CD14-positive monocyte (primary cell): Measurements from ENCODE around the gene C19orf25. TPM values are rescaled to one million over a fixed set of nuclear protein-coding genes. Genes with fewer than 3 reads are reported as not detected.

ENCODE experiments used
- DNase-seq, 3 donors: peaks; one replicate each; pipeline ENCODE4 v3.0.0-alpha.2; 2011 to 2022
- H2AFZ ChIP-seq: 2 replicates; pipeline ENCODE4 v1.6.0; 2012; ENCODE audit warnings: mild to moderate bottlenecking, low read depth, low read length, inconsistent platforms; ENCODE audit not compliant: insufficient read depth, poor library complexity, severe bottlenecking
- H3K27ac ChIP-seq, 2 donors: 1 replicate in 1 of 2; 2 replicates in 1 of 2; pipeline ENCODE4 v1.5.1; 2012 to 2013; ENCODE audit warnings: low read length in 2 of 2, control low read depth in 1 of 2, inconsistent platforms in 1 of 2, low read depth in 1 of 2, mild to moderate bottlenecking in 1 of 2
- H3K27me3 ChIP-seq, 2 donors: one replicate each; pipeline versions ENCODE4 v1.6.0 to v1.6.1; 2011 to 2013; ENCODE audit warnings: low read length in 2 of 2; ENCODE audit not compliant: control insufficient read depth in 2 of 2, insufficient read depth in 2 of 2
- H3K36me3 ChIP-seq, 2 donors: replicated peaks in 1 of 2; 1 replicate in 1 of 2; 2 replicates in 1 of 2; pipeline versions ENCODE4 v1.5.1 to v1.6.1; 2012 to 2013; ENCODE audit warnings: low read length in 2 of 2, control low read depth in 1 of 2, inconsistent platforms in 1 of 2, mild to moderate bottlenecking in 1 of 2; ENCODE audit not compliant: insufficient read depth in 2 of 2, control insufficient read depth in 1 of 2
- H3K4me1 ChIP-seq, 2 donors: 1 replicate in 1 of 2; 2 replicates in 1 of 2; pipeline versions ENCODE4 v1.5.1 to v1.6.1; 2012 to 2013; ENCODE audit warnings: low read length in 2 of 2, control low read depth in 1 of 2, inconsistent platforms in 1 of 2, mild to moderate bottlenecking in 1 of 2, moderate library complexity in 1 of 2; ENCODE audit not compliant: insufficient read depth in 2 of 2, control insufficient read depth in 1 of 2
- H3K4me2 ChIP-seq: replicated peaks from 2 replicates; pipeline ENCODE3; 2012; ENCODE audit warnings: low read length, moderate library complexity, mild to moderate bottlenecking; ENCODE audit not compliant: poor library complexity, severe bottlenecking; ENCODE audit errors: extremely low read depth
- H3K4me3 ChIP-seq, 3 experiments: fragments of 200-600 bp in 1 of 3; sonication (generic) in 1 of 3; replicated peaks in 1 of 3; 1 replicate in 2 of 3; 2 replicates in 1 of 3; pipeline ENCODE4 v1.5.1; 2011 to 2013; ENCODE audit warnings: low read length in 3 of 3, mild to moderate bottlenecking in 3 of 3, control low read depth in 2 of 3, low read depth in 2 of 3, inconsistent platforms in 1 of 3, moderate library complexity in 1 of 3
- H3K79me2 ChIP-seq: 2 replicates; pipeline ENCODE4 v1.6.0; 2012; ENCODE audit warnings: mild to moderate bottlenecking, control low read depth, inconsistent platforms, low read length, moderate library complexity; ENCODE audit not compliant: insufficient read depth
- H3K9ac ChIP-seq: 2 replicates; pipeline ENCODE4 v1.6.0; 2017; ENCODE audit warnings: low read length, mild to moderate bottlenecking; ENCODE audit not compliant: insufficient read depth, poor library complexity, severe bottlenecking
- H3K9me3 ChIP-seq, 2 donors: replicated peaks in 1 of 2; 1 replicate in 1 of 2; 2 replicates in 1 of 2; pipeline versions ENCODE4 v1.5.1 to v1.6.1; 2012 to 2013; ENCODE audit warnings: low read length in 2 of 2, control low read depth in 1 of 2; ENCODE audit not compliant: control insufficient read depth in 1 of 2, insufficient read depth in 1 of 2
- H4K20me1 ChIP-seq: 2 replicates; pipeline ENCODE4 v1.6.0; 2012; ENCODE audit warnings: mild to moderate bottlenecking, low read length, control low read depth, moderate library complexity; ENCODE audit not compliant: insufficient read depth
- H3K27ac Mint-ChIP-seq, 7 donors: one replicate each; pipeline ENCODE4 v1.8.0; 2020; ENCODE audit warnings: mild to moderate bottlenecking in 7 of 7, mixed read lengths in 7 of 7, moderate library complexity in 6 of 7, inconsistent platforms in 2 of 7
- H3K27me3 Mint-ChIP-seq, 3 donors: one replicate each; pipeline ENCODE4 v1.8.0; 2021 to 2022; ENCODE audit warnings: low read depth in 3 of 3, mild to moderate bottlenecking in 3 of 3, mixed read lengths in 3 of 3, moderate library complexity in 3 of 3, inconsistent platforms in 1 of 3
- H3K36me3 Mint-ChIP-seq, 2 donors: one replicate each; pipeline ENCODE4 v1.8.0; 2020; ENCODE audit warnings: mixed read lengths in 2 of 2, inconsistent platforms in 1 of 2, mild to moderate bottlenecking in 1 of 2
- H3K4me1 Mint-ChIP-seq: one replicate; pipeline ENCODE4 v1.8.0; 2020; ENCODE audit warnings: mild to moderate bottlenecking, mixed read lengths
- H3K4me3 Mint-ChIP-seq, 2 donors: one replicate each; pipeline ENCODE4 v1.8.0; 2020; ENCODE audit warnings: mild to moderate bottlenecking in 2 of 2, mixed read lengths in 2 of 2, moderate library complexity in 1 of 2
- H3K9me3 Mint-ChIP-seq, 7 donors: one replicate each; pipeline ENCODE4 v1.8.0; 2020 to 2022; ENCODE audit warnings: mixed read lengths in 7 of 7, mild to moderate bottlenecking in 6 of 7, moderate library complexity in 6 of 7, inconsistent platforms in 2 of 7
- CTCF ChIP-seq: fragments of 200-600 bp; IDR thresholded peaks from one replicate; pipeline ENCODE4 v1.8.0; 2022; ENCODE audit warnings: antibody characterized with exemption, mild to moderate bottlenecking
- WGBS: methylation state at CpG from one replicate; pipeline ENCODE4 v1.1.5; 2013; ENCODE audit warnings: missing lambda C conversion rate; ENCODE audit not compliant: insufficient coverage; 5-methylcytosine and 5-hydroxymethylcytosine counted together
- intact Hi-C, 2 donors: fragments of 100-400 bp; cut with micrococcal nuclease; formaldehyde crosslinking; loops; one replicate each; pipeline versions ENCODE4 v1.15.0 to v1.15.1; 2023
- polyA plus RNA-seq, 3 donors: library from polyadenylated mRNA; depleted of rRNA in 1 of 3; unstranded in 2 of 3; stranded (reverse) in 1 of 3; fragments of 300-500 nt in 2 of 3; fragments of >200 nt in 1 of 3; fragmentation: Illumina TruSeq in 2 of 3; gene quantifications; 1 replicate in 2 of 3; 2 replicates in 1 of 3; pipeline ENCODE4 v1.2.3, GENCODE V29; 2012 to 2021

Gene C19orf25
- polyA plus RNA-seq, 3 donors = 18.2 to 20.9 (median 19.9) TPM

DNA sequence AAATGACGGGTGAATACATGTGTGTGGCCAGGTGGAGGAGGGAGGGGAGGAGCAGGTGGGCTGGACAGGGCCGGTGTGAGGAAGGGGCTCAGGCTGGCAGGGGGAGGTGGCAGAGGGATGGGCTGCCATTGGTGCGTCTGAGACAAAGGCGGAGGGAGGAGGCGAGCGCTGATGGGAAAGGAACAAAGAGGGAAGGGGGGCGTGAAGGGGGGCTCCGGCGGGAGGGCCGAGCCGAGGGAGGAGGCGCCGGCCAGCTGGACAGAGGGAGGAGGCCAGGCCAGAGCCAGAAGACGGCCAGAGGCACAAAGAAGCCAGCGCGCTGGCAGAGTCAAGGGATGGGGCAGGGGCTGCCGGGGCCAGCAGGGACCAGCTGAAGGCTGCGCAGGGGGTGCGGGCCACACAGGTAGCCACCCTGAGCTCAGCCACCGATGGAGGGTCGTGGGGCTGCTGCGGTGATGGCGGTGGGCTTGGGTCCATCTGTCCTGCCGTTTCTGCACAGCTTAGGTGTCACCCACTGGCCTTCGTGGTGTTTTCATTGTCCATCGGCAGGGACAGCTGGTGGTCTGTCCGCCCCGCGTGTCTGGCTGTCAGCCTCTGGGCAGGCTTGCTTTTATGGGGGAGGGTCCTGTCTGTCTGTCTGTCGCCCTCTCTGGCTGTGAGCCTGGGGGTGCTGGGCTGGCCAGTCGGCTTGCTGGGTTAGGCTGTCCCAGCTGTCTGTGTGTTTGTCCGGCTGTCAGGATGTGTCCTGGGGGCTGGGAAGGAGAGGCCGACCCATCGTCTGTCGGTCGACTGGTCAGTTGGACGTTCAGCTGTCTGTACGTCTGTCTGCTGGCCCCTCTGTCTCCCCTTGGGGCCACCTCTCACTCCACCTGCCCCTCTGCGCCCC is 26.9 kb downstream of the C19orf25 start:
- Histone ChIP-seq H3K27me3 (peaks cover 48 to 95% of the 10 kb centered on the region in 2 donors), H3K4me3 (no peak overlapping the region), H3K4me1 (peaks cover 15% of the 10 kb centered on the region in 2 donors), H3K4me2 (no peak overlapping the region), H3K36me3 (no peaks in the 10 kb centered on the region), H3K9me3 (peaks cover 6 to 40% of the 10 kb centered on the region in 2 donors), H3K79me2 (no peaks in the 10 kb centered on the region), H3K9ac (no peak overlapping the region), H3K27ac (no peak overlapping the region), H2AFZ (no peak overlapping the region), H4K20me1 (peaks cover 13% of the 10 kb centered on the region)
- Mint-ChIP-seq H3K27me3 (peaks cover 84 to 99% (median 93%) of the 10 kb centered on the region in 3 donors), H3K27ac (no peak overlapping the region), H3K36me3 (peaks cover 5 to 12% of the 10 kb centered on the region in 2 donors), H3K4me3 (peak overlapping the region in 1 of 2 donors; percentile 55), H3K4me1 (peaks cover 11% of the 10 kb centered on the region), H3K9me3 (peaks cover 7 to 39% (median 21%) of the 10 kb centered on the region in 7 donors)
- no peak for TF ChIP-seq CTCF
- intact Hi-C loops = no loop called here
- WGBS = 47% methylated on average over 33 of the region's 39 CpGs
- DNase-seq = no peak

- peaks cover 13% of the 10 kb centered on the region for H3K4me1 Mint-ChIP-seq
- intact Hi-C loops = no loop called here
- Histone ChIP-seq H2AFZ (no peak overlapping the region), H3K4me3 (no peak overlapping the region), H3K27me3 (peaks cover 45 to 95% of the 10 kb centered on the region in 2 donors), H3K36me3 (no peaks in the 10 kb centered on the region), H3K27ac (no peak overlapping the region), H3K4me2 (no peak overlapping the region), H3K79me2 (no peaks in the 10 kb centered on the region), H3K9ac (no peak overlapping the region), H4K20me1 (peaks cover 21% of the 10 kb centered on the region), H3K4me1 (peaks cover 15 to 22% of the 10 kb centered on the region in 2 donors), H3K9me3 (peaks cover 6 to 33% of the 10 kb centered on the region in 2 donors)
- DNase-seq = no peak
- 57% methylated on average over 17 of the region's 22 CpGs for WGBS
- no peak for TF ChIP-seq CTCF
- peaks cover 5 to 12% of the 10 kb centered on the region in 2 donors for H3K36me3 Mint-ChIP-seq
- no peak overlapping the region for H3K27ac Mint-ChIP-seq
- peaks cover 81 to 98% (median 87%) of the 10 kb centered on the region in 3 donors for H3K27me3 Mint-ChIP-seq
- H3K9me3 Mint-ChIP-seq = peaks cover 7 to 41% (median 22%) of the 10 kb centered on the region in 7 donors
- peak overlapping the region in 1 of 2 donors; percentile 83 for H3K4me3 Mint-ChIP-seq
Measured at GRCh38 chr19:1450735-1451731, 28.0 kb downstream of the C19orf25 start.
